MM.1S (cell line): ENCODE results near the gene ZNF552.
A peak's percentile ranks its signal among the peaks of the same experiment; 100 is the strongest.

Experiments used
- DNase-seq: peaks from one replicate; pipeline ENCODE4 v3.0.0-alpha.2; 2015
- H2AFZ ChIP-seq: fragments of 300-600 bp; sonication (generic); 2 replicates; pipeline ENCODE4 v1.6.0; 2016; ENCODE audit warnings: antibody characterized with exemption, low read length
- H3F3A ChIP-seq: fragments of 300-600 bp; sonication (generic); 2 replicates; pipeline ENCODE4 v1.6.1; 2016; ENCODE audit warnings: mild to moderate bottlenecking, antibody characterized with exemption, low read length, moderate library complexity, mixed read lengths; ENCODE audit not compliant: insufficient read depth
- H3K27ac ChIP-seq: fragments of 300-600 bp; sonication (generic); 2 replicates; pipeline ENCODE4 v1.5.1; 2016; ENCODE audit warnings: mild to moderate bottlenecking, low read length
- H3K27me3 ChIP-seq: fragments of 300-600 bp; sonication (generic); replicated peaks from 2 replicates; pipeline ENCODE4 v1.6.0; 2016; ENCODE audit warnings: low read length; ENCODE audit not compliant: insufficient read depth
- H3K36me3 ChIP-seq: fragments of 300-600 bp; sonication (generic); replicated peaks from 2 replicates; pipeline ENCODE4 v1.6.1; 2016; ENCODE audit warnings: mild to moderate bottlenecking, low read length, mixed read lengths; ENCODE audit not compliant: insufficient read depth
- H3K4me1 ChIP-seq: fragments of 300-600 bp; sonication (generic); 2 replicates; pipeline ENCODE4 v1.6.1; 2016; ENCODE audit warnings: low read length, mixed read lengths
- H3K4me2 ChIP-seq: fragments of 300-600 bp; sonication (generic); 2 replicates; pipeline ENCODE4 v1.6.0; 2016; ENCODE audit warnings: low read depth, low read length
- H3K4me3 ChIP-seq: fragments of 300-600 bp; sonication (generic); 2 replicates; pipeline ENCODE4 v1.5.1; 2016; ENCODE audit warnings: low read length, mixed read lengths
- H3K79me2 ChIP-seq: fragments of 300-600 bp; sonication (generic); 2 replicates; pipeline ENCODE4 v1.6.1; 2016; ENCODE audit warnings: mixed run types, low read length, mixed read lengths
- H3K9ac ChIP-seq: fragments of 300-600 bp; sonication (generic); 2 replicates; pipeline ENCODE4 v1.6.1; 2016; ENCODE audit warnings: low read length, mixed read lengths
- H3K9me2 ChIP-seq: fragments of 300-600 bp; sonication (generic); replicated peaks from 2 replicates; pipeline ENCODE4 v1.6.1; 2016; ENCODE audit warnings: mild to moderate bottlenecking, low read length, mixed read lengths; ENCODE audit not compliant: insufficient read depth
- H3K9me3 ChIP-seq: fragments of 300-600 bp; sonication (generic); replicated peaks from 2 replicates; pipeline ENCODE4 v1.6.1; 2016; ENCODE audit warnings: mild to moderate bottlenecking, low read length, mixed read lengths; ENCODE audit not compliant: insufficient read depth
- H4K20me1 ChIP-seq: fragments of 300-600 bp; sonication (generic); 2 replicates; pipeline ENCODE4 v1.6.1; 2016; ENCODE audit warnings: mild to moderate bottlenecking, low read length, moderate library complexity, mixed read lengths; ENCODE audit not compliant: insufficient read depth
- CTCF ChIP-seq: fragments of 300-600 bp; sonication (generic); IDR thresholded peaks from 2 replicates; pipeline ENCODE4 v1.5.1; 2016; ENCODE audit warnings: antibody characterized with exemption, low read length, mixed read lengths
- EZH2 ChIP-seq: fragments of 300-600 bp; sonication (generic); optimal IDR thresholded peaks from 2 replicates; pipeline ENCODE3; 2017; ENCODE audit warnings: low read depth, mild to moderate bottlenecking, antibody characterized with exemption, low read length, mixed read lengths
- EZH2phosphoT487 ChIP-seq: fragments of 300-600 bp; sonication (generic); IDR thresholded peaks from 2 replicates; pipeline ENCODE4 v1.6.1; 2018; ENCODE audit warnings: antibody characterized with exemption, low read length

The ZNF552 gene

DNA sequence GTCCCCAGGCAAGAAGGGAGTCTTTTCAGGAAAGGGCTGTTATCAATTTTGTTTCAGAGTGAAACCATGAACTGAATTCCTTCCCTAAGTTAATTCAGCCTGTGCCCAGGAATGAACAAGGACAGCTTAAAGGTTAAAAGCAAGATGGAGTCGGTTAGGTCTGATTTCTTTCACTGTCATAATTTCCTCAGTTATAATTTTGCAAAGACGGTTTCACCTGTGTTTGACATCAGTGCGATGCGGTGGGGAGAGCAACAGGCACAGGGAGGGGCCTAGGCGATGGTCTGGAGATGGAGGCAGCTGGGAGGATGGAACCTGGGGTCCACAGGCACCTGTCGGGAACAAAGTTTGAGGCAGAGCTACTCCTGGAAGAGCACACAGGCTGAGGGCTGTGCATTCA lies 5.9 kb upstream of the ZNF552 start:
- no peaks in the 10 kb centered on the region for H4K20me1 ChIP-seq
- H3K4me2 ChIP-seq = peak overlapping the region; percentile 84
- no peak overlapping the region for H3K27ac ChIP-seq
- H3K9me2 ChIP-seq = no peaks in the 10 kb centered on the region
- H3K27me3 ChIP-seq = no peaks in the 10 kb centered on the region
- no peaks in the 10 kb centered on the region; the same call in 1 of the 2 replicates for H3F3A ChIP-seq
- H3K9ac ChIP-seq = peak overlapping the region; percentile 88; the same call in 1 of the 2 replicates
- no peaks in the 10 kb centered on the region for H3K9me3 ChIP-seq
- H2AFZ ChIP-seq = no peak overlapping the region
- peaks cover 61% of the 10 kb centered on the region for H3K79me2 ChIP-seq
- no peaks in the 10 kb centered on the region for H3K36me3 ChIP-seq
- DNase-seq = no peak
- H3K4me3 ChIP-seq = peak overlapping the region; percentile 100
- TF ChIP-seq CTCF (no peak), EZH2 (no peak), EZH2phosphoT487 (no peak)
- H3K4me1 ChIP-seq = no peaks in the 10 kb centered on the region

DNA sequence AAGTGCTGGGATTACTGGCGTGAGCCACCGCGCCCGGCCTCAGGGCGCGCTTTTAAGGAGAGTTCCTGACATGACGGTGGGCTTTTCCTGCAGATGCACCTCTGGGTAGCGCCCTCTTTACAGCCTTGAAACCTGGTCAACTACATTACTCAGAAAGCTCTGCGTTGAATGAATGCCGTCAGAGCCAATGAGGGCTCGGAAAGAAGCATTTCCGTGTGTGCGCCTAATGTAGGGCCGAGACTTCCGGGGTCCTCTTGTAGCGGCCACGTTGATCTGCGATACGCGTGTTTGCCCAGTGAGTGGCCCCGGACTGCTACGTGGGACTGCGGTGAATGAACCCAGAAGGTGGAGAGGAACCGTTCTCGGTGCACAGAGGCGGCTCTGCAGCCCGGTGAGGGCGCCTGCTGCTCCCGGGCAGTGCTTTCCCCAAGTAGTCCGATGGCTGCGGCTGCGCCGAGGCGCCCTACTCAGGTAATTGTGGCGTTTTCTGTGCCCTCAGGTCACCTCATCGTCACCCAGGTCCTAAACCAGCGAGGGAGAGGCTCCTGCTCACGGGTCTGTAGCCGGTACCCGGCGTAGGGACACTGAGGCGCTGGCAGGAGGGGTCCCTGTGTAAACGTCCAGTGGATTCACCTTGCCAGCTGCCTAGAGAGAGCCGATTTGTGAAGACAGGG lies 4.9 kb upstream of the ZNF552 start:
- no peaks in the 10 kb centered on the region; the same call in 1 of the 2 replicates for H3F3A ChIP-seq
- H4K20me1 ChIP-seq = no peaks in the 10 kb centered on the region
- H3K9ac ChIP-seq = peak overlapping the region; percentile 88
- H3K79me2 ChIP-seq = peaks cover 51% of the 10 kb centered on the region
- peak; percentile 13; the same call in 1 of the 2 replicates for TF ChIP-seq CTCF
- no peak for TF ChIP-seq EZH2phosphoT487
- no peak for TF ChIP-seq EZH2
- H3K4me1 ChIP-seq = no peaks in the 10 kb centered on the region
- H3K9me3 ChIP-seq = no peaks in the 10 kb centered on the region
- peak overlapping the region; percentile 84 for H3K4me2 ChIP-seq
- no peaks in the 10 kb centered on the region for H3K36me3 ChIP-seq
- peak overlapping the region; percentile 84 for H2AFZ ChIP-seq
- H3K4me3 ChIP-seq = peak overlapping the region; percentile 100
- H3K27ac ChIP-seq = peak overlapping the region; percentile 55; the same call in 1 of the 2 replicates
- H3K9me2 ChIP-seq = no peaks in the 10 kb centered on the region
- H3K27me3 ChIP-seq = no peaks in the 10 kb centered on the region
- DNase-seq = peak; percentile 92

GRCh38 chr19:57818378-57818777 lies 3.7 kb upstream of the ZNF552 start:
- Histone ChIP-seq H3K27ac (no peak overlapping the region), H3F3A (no peaks in the 10 kb centered on the region; the same call in 1 of the 2 replicates), H4K20me1 (no peaks in the 10 kb centered on the region), H3K4me3 (no peak overlapping the region), H3K27me3 (no peaks in the 10 kb centered on the region), H3K9me2 (no peaks in the 10 kb centered on the region), H3K36me3 (no peaks in the 10 kb centered on the region), H3K9me3 (no peaks in the 10 kb centered on the region), H2AFZ (no peak overlapping the region), H3K4me1 (no peaks in the 10 kb centered on the region), H3K9ac (no peak overlapping the region), H3K79me2 (peaks cover 47% of the 10 kb centered on the region), H3K4me2 (no peak overlapping the region)
- TF ChIP-seq CTCF (no peak), EZH2phosphoT487 (no peak), EZH2 (no peak)
- no peak for DNase-seq
